Mononuclear cell (primary cell): ENCODE data around the gene METTL4. TPM values are rescaled to one million over a fixed set of nuclear protein-coding genes. Genes with fewer than 3 reads are reported as not detected.

Experiments
- H3K27me3 ChIP-seq: 2 replicates; pipeline ENCODE4 v1.6.0; 2011; ENCODE audit warnings: low read length, control low read depth; ENCODE audit not compliant: insufficient read depth
- H3K4me1 ChIP-seq: 2 replicates; pipeline ENCODE4 v1.5.1; 2011; ENCODE audit warnings: mild to moderate bottlenecking, low read length, control low read depth; ENCODE audit not compliant: insufficient read depth
- H3K4me3 ChIP-seq: 2 replicates; pipeline ENCODE4 v1.5.1; 2011; ENCODE audit warnings: mild to moderate bottlenecking, low read length, moderate library complexity
- H3K9me3 ChIP-seq: 2 replicates; pipeline ENCODE4 v1.5.1; 2011; ENCODE audit warnings: low read depth, mild to moderate bottlenecking, control low read depth, low read length
- total RNA-seq: library from RNA; depleted of rRNA; stranded (reverse); fragments of >200 nt; gene quantifications from one replicate; pipeline ENCODE4 v1.2.3, GENCODE V29; 2012

The METTL4 gene
- total RNA-seq, 1 donor, result 9.7 TPM

DNA sequence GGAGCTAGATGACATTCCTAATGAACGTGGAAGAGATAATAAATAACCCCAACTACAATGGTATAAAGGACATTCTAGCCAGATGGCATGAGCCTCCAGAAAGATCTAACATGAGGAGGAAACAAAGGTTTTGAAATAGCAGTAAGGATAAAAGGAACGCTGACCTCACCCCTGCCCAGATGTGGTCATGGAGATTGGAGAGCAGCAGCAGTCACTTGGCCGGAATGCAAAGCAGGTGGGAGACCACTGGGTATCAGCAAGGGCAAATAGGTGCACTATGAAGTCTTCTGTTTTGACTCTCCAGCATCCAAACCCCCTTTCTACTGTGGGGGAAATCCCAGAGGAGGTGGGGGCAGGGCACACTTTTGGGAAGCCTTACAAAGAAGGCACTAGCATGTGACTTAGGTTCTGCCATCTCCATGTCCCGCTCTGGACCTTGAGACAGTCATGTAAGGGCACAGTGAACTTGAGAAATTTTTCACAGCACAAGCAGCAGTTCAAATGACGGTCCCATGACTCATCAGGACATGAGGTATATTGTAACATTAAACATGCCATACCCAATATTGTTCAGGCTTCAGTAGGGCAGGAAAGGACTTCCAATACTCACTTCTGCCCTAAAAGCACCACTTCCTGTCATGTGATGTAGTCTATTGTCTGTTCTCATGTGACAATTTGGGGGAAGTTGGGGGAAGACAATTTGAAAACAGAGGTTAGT lies 55.2 kb downstream of the METTL4 start:
- no peaks in the 10 kb centered on the region for H3K9me3 ChIP-seq
- H3K27me3 ChIP-seq, result no peaks in the 10 kb centered on the region
- H3K4me3 ChIP-seq, result no peak overlapping the region
- H3K4me1 ChIP-seq, result peaks cover 10% of the 10 kb centered on the region

DNA sequence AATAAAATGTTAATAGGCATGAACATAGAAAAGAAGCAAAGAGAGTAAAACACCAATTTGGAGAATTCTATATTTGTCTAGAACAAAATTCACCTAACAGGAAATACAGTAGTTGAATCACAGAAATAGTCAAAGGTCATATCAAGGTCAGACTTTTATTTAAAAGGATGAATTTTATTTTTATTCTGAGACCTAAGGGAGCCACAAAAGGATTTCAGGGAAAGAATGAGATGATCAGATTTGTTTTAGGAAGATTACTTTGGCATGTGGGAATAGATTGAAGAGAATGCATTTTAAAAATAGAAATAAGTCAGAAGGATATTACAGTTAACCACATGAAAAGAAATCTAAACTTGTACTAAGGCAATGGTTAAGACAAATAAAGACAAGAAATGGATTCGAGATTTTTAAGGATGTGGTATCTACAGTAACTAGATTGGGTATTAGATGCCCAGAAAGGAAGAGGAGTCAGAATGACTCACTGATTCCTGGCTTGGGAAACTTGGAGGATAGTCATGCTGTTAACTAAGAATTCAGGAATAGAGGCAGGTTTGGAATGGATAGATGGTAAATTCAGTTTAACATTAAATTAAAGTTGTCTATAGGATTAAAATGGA lies 56.0 kb downstream of the METTL4 start:
- no peaks in the 10 kb centered on the region for H3K27me3 ChIP-seq
- peaks cover 10% of the 10 kb centered on the region for H3K4me1 ChIP-seq
- H3K4me3 ChIP-seq, result no peak overlapping the region
- no peaks in the 10 kb centered on the region for H3K9me3 ChIP-seq

DNA sequence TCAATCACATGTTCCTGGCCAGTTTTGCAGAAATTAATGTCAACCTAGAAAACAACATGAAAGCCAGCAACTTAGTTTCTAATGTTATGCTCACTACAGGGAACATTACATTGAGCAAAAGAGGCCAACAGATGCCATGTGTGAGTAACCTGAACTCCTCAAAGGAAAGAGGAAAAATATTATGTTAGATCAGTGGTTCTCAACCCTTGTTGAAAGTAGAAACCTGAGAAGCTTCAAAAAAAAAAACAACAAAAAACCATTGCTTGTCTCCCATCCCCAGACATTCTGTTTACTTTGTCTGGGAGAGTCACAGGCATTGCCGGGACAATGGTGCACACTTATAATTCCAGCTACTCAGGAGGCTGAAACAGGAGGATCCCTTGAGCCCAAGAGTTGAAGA lies 57.7 kb downstream of the METTL4 start:
- Histone ChIP-seq H3K4me3 (no peak overlapping the region), H3K4me1 (peaks cover 10% of the 10 kb centered on the region), H3K9me3 (no peaks in the 10 kb centered on the region), H3K27me3 (no peaks in the 10 kb centered on the region)

DNA sequence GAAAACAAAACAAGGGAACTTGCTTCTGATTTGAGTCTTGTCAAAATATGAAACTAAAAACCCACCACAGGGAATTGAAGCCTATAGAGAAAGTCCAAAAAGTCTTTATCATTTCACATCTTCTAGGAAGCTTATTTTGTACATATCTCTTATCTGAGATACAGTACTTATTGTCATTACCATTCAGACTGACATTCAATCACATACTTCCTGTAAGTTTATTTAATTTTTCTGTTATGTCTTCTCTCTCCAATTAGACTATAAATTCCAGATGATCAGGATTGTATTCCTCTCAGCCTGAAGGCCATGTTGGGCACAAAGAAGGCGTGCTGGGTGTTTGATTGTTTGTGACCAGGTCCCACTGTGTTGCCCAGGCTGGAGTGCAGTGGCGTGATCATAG lies 59.2 kb downstream of the METTL4 start:
- H3K27me3 ChIP-seq, result no peaks in the 10 kb centered on the region
- no peak overlapping the region for H3K4me3 ChIP-seq
- H3K4me1 ChIP-seq, result peaks cover 10% of the 10 kb centered on the region
- H3K9me3 ChIP-seq, result no peaks in the 10 kb centered on the region

DNA sequence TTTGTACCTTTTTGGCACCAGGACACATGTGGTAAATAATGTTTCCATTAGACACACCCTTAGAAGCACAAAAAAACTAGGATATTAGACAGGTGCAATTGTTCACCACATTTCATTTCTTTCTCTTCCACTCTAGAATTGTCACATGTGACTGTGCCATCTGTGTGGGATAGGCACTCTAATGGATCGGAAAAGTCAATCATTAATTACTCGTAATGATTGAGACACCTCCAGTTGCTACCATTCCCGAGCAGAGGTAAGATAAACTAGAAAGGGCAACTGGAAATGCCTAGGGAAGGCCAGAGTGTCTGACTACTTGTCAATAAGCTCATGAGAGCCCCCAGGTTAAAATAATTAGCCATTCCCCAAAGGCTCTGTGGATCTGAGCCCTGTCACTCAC lies 59.9 kb downstream of the METTL4 start:
- Histone ChIP-seq H3K9me3 (no peaks in the 10 kb centered on the region), H3K4me1 (peaks cover 7% of the 10 kb centered on the region), H3K27me3 (no peaks in the 10 kb centered on the region), H3K4me3 (no peak overlapping the region)

DNA sequence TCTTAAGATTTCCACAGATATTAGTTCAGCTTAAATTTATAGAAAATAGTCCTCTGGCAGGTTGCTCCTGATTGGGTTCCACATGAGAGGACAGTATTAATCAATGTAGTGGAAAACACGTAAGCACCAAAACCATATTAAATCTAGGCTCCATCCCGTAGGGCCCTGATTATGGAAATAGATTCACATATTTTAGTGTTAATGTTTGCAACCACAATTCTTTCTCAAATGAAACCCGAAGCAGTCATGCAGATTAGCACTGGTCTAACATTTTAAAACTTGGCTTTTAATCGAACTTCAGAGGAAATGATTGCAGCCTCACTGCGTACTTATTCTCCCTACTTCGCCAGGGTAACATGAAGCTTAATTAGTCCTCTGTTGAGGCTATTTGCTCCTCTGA lies 60.9 kb downstream of the METTL4 start:
- H3K27me3 ChIP-seq, result no peaks in the 10 kb centered on the region
- no peaks in the 10 kb centered on the region for H3K9me3 ChIP-seq
- H3K4me1 ChIP-seq, result no peaks in the 10 kb centered on the region
- H3K4me3 ChIP-seq, result no peak overlapping the region

DNA sequence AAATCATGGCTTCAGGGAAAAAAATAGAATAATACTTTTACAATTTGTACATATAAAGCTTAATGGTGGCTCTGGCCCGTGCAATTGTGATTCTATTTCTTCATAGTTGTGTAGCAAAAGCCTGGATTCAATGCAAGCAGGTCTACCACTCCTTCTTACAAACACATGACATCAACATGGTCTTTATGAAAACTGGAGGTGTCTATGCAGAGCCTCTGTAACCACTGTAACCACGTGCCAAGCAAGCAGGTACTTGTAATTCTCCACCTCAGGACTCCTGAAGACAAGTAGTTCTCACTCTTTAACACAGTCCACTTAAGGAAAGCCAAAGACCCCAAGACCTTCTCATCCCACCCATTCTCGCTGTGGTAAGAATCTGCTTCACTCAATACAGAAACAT lies 62.6 kb downstream of the METTL4 start:
- no peak overlapping the region for H3K4me3 ChIP-seq
- H3K9me3 ChIP-seq, result no peaks in the 10 kb centered on the region
- H3K27me3 ChIP-seq, result no peaks in the 10 kb centered on the region
- no peaks in the 10 kb centered on the region for H3K4me1 ChIP-seq

DNA sequence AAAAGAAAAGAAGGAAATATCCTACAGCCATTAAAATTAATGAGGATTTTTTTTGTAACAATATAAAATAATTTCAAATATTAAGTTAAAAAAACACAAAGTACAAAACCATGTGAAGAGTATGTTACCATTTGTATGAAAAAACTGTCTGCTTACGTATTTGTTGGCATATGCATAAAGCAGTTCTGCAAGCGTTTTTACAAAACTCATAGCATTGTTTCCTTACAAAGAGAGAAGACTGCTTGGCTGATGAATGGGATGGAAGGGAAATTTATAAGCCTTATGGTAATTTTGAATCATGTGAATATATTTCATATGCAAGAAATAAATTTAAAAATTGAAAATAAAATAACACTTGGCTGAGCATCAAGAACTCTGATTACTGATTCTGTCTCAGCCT lies 63.1 kb downstream of the METTL4 start:
- no peaks in the 10 kb centered on the region for H3K27me3 ChIP-seq
- no peaks in the 10 kb centered on the region for H3K4me1 ChIP-seq
- H3K9me3 ChIP-seq, result no peaks in the 10 kb centered on the region
- H3K4me3 ChIP-seq, result no peak overlapping the region

DNA sequence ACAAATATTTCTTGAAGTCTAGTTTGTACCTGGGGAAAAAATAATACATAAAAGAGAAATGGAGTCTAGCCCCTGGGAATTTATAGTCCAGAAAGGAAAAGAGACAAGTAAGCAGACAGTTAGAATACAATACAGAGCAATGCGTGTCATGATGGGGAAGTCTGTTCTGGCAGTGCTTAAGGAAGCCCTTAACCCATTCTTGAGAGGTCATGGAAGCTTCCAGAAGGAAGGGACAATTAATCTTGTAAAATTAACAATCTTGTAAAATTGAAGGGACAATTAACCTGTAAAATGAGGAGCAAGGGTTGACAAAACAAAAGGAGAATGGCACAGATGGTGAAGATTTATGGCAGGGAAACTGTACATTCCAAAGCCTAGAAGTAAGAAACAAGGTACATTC lies 66.7 kb downstream of the METTL4 start:
- no peaks in the 10 kb centered on the region for H3K4me1 ChIP-seq
- no peak overlapping the region for H3K4me3 ChIP-seq
- H3K27me3 ChIP-seq, result no peaks in the 10 kb centered on the region
- H3K9me3 ChIP-seq, result no peaks in the 10 kb centered on the region

DNA sequence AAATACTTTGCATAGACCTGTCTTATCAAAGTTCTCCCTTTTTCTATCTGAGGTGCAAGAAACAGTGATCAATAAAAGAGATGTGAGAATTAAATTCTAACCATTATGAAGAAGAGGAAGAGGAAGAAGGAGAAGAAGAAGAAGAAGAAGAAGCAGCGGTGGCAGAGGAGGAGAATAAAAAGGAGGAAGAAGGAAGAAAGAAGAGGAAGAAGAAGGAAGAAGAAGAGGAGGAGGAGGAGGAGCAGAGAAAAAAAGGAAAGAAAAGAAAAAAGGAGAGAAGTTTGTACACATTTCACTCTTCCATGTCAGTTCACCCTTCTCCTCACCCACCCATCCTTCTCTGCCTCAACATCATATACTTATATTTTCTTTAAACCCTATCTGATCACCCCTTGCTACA lies 68.4 kb downstream of the METTL4 start:
- H3K9me3 ChIP-seq, result no peaks in the 10 kb centered on the region
- H3K27me3 ChIP-seq, result no peaks in the 10 kb centered on the region
- H3K4me3 ChIP-seq, result no peak overlapping the region
- no peaks in the 10 kb centered on the region for H3K4me1 ChIP-seq

DNA sequence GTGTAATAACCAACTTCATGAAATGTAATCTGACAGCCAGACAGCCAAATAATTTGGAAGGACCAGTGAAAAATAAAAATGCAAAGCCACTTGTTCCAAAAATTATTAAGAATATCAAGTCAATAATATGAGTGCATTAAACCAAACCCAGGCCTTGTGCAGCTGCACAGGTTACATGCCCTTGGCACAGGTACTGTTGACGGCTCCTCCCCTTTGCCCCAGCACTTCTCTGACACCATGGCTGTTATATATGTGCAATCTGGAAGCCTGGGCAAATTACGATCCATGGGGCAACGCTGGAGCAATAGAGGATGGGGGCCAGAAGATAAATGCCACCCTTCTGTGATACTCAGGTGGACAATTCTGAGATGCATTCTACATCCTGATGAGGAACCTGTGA lies 68.9 kb downstream of the METTL4 start:
- H3K4me1 ChIP-seq, result no peaks in the 10 kb centered on the region
- no peaks in the 10 kb centered on the region for H3K9me3 ChIP-seq
- H3K27me3 ChIP-seq, result no peaks in the 10 kb centered on the region
- no peak overlapping the region for H3K4me3 ChIP-seq

DNA sequence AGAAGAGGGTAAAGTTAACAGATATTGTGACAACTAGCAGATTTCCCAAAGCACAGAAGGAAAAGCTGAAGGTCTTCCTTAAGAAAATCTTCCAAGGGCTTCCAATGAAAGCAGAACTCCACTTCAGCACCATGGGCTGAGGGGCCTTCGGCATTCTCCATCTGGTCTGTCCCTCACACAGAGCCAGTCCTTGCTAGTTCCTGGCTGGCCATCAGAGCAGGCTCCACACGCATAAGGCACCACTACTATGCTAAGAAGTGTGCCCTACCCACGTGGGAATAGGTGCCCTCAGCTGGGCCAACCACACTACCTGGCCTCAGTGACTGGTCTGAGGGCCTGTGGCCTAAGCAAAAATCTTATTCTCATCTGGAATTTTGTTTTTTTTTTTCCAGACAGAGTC lies 73.5 kb downstream of the METTL4 start:
- Histone ChIP-seq H3K27me3 (peaks cover under 1% of the 10 kb centered on the region), H3K4me3 (no peak overlapping the region)

DNA sequence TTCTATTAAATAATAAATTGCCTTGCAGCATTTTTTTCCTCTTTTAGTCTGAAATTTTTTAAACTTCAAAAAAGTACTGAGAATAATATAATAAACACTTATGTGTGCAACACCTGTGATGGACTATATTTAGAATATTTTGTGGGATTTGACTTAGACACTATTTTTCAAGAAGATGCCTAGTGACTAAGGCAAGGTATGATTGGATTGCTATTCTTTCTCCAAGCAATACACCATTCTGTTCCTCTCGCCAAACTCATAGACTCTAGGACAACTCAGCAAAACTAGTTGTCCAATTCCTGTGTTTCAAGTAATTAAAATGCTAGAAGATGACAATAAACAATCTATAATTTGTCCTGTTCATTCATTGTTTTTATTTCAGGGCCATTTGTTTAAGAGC lies 75.9 kb downstream of the METTL4 start:
- no peaks in the 10 kb centered on the region for H3K4me1 ChIP-seq
- no peak overlapping the region for H3K4me3 ChIP-seq
- H3K27me3 ChIP-seq, result peaks cover 4% of the 10 kb centered on the region
- no peaks in the 10 kb centered on the region for H3K9me3 ChIP-seq

More for the DNA sequence above, 73.5 kb downstream of the METTL4 start:
- Histone ChIP-seq H3K9me3 (no peaks in the 10 kb centered on the region), H3K4me1 (no peaks in the 10 kb centered on the region)

DNA sequence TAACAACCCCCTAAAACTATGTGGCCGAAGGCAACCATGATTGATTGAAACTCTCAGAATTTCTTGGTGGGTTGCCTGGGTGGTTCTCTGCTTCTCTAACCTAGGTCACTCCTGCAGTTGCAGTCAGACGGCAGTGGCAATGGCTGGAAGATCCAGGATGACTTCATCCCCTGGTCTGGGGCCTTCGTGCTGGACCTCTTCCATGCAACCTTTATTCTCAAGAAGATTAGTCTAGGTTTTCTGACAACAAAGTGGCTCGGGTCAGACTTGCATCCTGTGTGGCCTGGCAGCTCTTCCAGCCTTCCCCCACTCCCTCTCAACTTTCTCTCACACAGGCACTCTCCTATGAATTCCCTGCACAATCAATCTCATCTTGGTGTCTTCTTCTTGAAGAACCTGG lies 76.4 kb downstream of the METTL4 start:
- no peak overlapping the region for H3K4me3 ChIP-seq
- H3K4me1 ChIP-seq, result no peaks in the 10 kb centered on the region
- no peaks in the 10 kb centered on the region for H3K9me3 ChIP-seq
- H3K27me3 ChIP-seq, result peaks cover 4% of the 10 kb centered on the region
